B cell (primary cell): ENCODE results near the gene ZSWIM3. TPM values are rescaled to one million over a fixed set of nuclear protein-coding genes. Genes with fewer than 3 reads are reported as not detected.

Source experiments
- ATAC-seq: fragments of 200-7000 bp; cut with Tn5 transposase; one replicate; pipeline ENCODE4 v1.10.0; 2021; ENCODE audit warnings: low read depth, mild to moderate bottlenecking, moderate number of reproducible peaks, moderate library complexity
- CTCF ChIA-PET: fragments of 350-600 bp; sonication (Branson Sonifier 250); formaldehyde crosslinking; loops from one replicate; lab custom pipeline; 2021; ENCODE audit warnings: antibody characterized with exemption, inconsistent platforms; lab: Charles Lee
- POLR2A ChIA-PET: fragments of 350-600 bp; sonication (Branson Sonifier 250); formaldehyde crosslinking; loops from one replicate; lab custom pipeline; 2021; ENCODE audit warnings: antibody characterized with exemption; lab: Charles Lee
- DNase-seq: peaks from one replicate; pipeline ENCODE4 v3.0.0; 2013
- H2AFZ ChIP-seq: 2 replicates; pipeline ENCODE4 v1.6.1; 2012; ENCODE audit warnings: mild to moderate bottlenecking, low read depth, low read length; ENCODE audit not compliant: insufficient read depth, poor library complexity, severe bottlenecking
- H3K27ac ChIP-seq, 2 donors: 1 replicate in 1 of 2; 2 replicates in 1 of 2; pipeline ENCODE4 v1.5.1; 2012 to 2013; ENCODE audit warnings: low read length in 2 of 2, mild to moderate bottlenecking in 2 of 2, moderate library complexity in 1 of 2
- H3K27me3 ChIP-seq, 4 experiments: fragments of 200-600 bp in 1 of 4; sonication (generic) in 1 of 4; replicated peaks in 1 of 4; 1 replicate in 2 of 4; 2 replicates in 2 of 4; pipeline versions ENCODE4 v1.6.1 to v1.7.0; 2013 to 2016; ENCODE audit warnings: low read length in 3 of 4, mild to moderate bottlenecking in 2 of 4, mixed read lengths in 1 of 4, moderate library complexity in 1 of 4; ENCODE audit not compliant: insufficient read depth in 4 of 4, control insufficient read depth in 3 of 4; ENCODE audit errors: control extremely low read depth in 1 of 4
- H3K36me3 ChIP-seq, 2 experiments: replicated peaks in 1 of 2; 1 replicate in 1 of 2; 2 replicates in 1 of 2; pipeline versions ENCODE4 v1.6.1 to v1.7.1; 2013; ENCODE audit warnings: low read length in 1 of 2; ENCODE audit not compliant: insufficient read depth in 2 of 2, control insufficient read depth in 1 of 2; ENCODE audit errors: control extremely low read depth in 1 of 2, extremely low read depth in 1 of 2
- H3K4me1 ChIP-seq, 2 donors: fragments of 200-600 bp in 1 of 2; sonication (generic) in 1 of 2; 1 replicate in 1 of 2; 2 replicates in 1 of 2; pipeline versions ENCODE4 v1.5.1 to v1.6.1; 2013 to 2017; ENCODE audit warnings: low read length in 2 of 2; ENCODE audit not compliant: control insufficient read depth in 2 of 2, insufficient read depth in 2 of 2
- H3K4me2 ChIP-seq: replicated peaks from 2 replicates; pipeline ENCODE3; 2012; ENCODE audit warnings: mild to moderate bottlenecking, low read depth, low read length; ENCODE audit not compliant: poor library complexity, severe bottlenecking
- H3K4me3 ChIP-seq, 5 experiments: fragments of 200-600 bp in 1 of 5; sonication (generic) in 1 of 5; 1 replicate in 3 of 5; 2 replicates in 2 of 5; pipeline versions ENCODE4 v1.5.1 to v1.7.0; 2011 to 2016; ENCODE audit warnings: low read length in 4 of 5, mild to moderate bottlenecking in 4 of 5, low read depth in 2 of 5, control low read depth in 1 of 5, moderate library complexity in 1 of 5; ENCODE audit not compliant: insufficient read depth in 1 of 5; ENCODE audit errors: control extremely low read depth in 1 of 5, extremely low read depth in 1 of 5
- H3K79me2 ChIP-seq: fragments of 200-600 bp; sonication (generic); one replicate; pipeline ENCODE4 v1.6.0; 2016; ENCODE audit warnings: low read length; ENCODE audit not compliant: control insufficient read depth, insufficient read depth
- H3K9ac ChIP-seq: fragments of 200-600 bp; sonication (generic); 2 replicates; pipeline ENCODE4 v1.6.1; 2017; ENCODE audit warnings: mild to moderate bottlenecking, low read length, moderate library complexity
- H3K9me3 ChIP-seq, 3 donors: one replicate each; pipeline versions ENCODE4 v1.6.1 to v1.7.1; 2013; ENCODE audit warnings: low read length in 2 of 3; ENCODE audit not compliant: control insufficient read depth in 2 of 3, insufficient read depth in 1 of 3; ENCODE audit errors: control extremely low read depth in 1 of 3
- H4K20me1 ChIP-seq: 2 replicates; pipeline ENCODE4 v1.6.0; 2012; ENCODE audit warnings: mild to moderate bottlenecking, low read length; ENCODE audit not compliant: insufficient read depth, control insufficient read depth, poor library complexity, severe bottlenecking
- H3K27ac Mint-ChIP-seq: one replicate; pipeline ENCODE4 v1.8.0; 2021; ENCODE audit warnings: mixed read lengths
- H3K27me3 Mint-ChIP-seq: one replicate; pipeline ENCODE4 v1.8.0; 2021; ENCODE audit warnings: mixed read lengths
- H3K4me1 Mint-ChIP-seq: one replicate; pipeline ENCODE4 v1.8.0; 2021; ENCODE audit warnings: mixed read lengths
- H3K4me3 Mint-ChIP-seq: one replicate; pipeline ENCODE4 v1.8.0; 2021; ENCODE audit warnings: mixed read lengths
- H3K9me3 Mint-ChIP-seq: one replicate; pipeline ENCODE4 v1.8.0; 2022; ENCODE audit warnings: mixed read lengths; ENCODE audit not compliant: insufficient read depth
- EZH2 ChIP-seq: IDR thresholded peaks from 2 replicates; pipeline ENCODE4 v1.6.1; 2012; ENCODE audit warnings: borderline replicate concordance, low read depth, mild to moderate bottlenecking, moderate library complexity, low read length; ENCODE audit not compliant: insufficient read depth, poor library complexity, severe bottlenecking
- WGBS: methylation state at CpG from one replicate; pipeline ENCODE4 v1.1.5; 2013; ENCODE audit warnings: missing lambda C conversion rate; ENCODE audit not compliant: insufficient coverage; 5-methylcytosine and 5-hydroxymethylcytosine counted together
- intact Hi-C: fragments of 100-400 bp; cut with micrococcal nuclease; formaldehyde crosslinking; loops from one replicate; pipeline ENCODE4 v1.10.0; 2022
- polyA plus RNA-seq: library from polyadenylated mRNA; depleted of rRNA; stranded (reverse); fragments of >200 nt; gene quantifications from 2 replicates; pipeline ENCODE4 v1.2.3, GENCODE V29; 2012
- total RNA-seq, 2 donors: library from RNA; stranded (reverse); fragments of 120-200 nt in 1 of 2; gene quantifications; 1 replicate in 1 of 2; 2 replicates in 1 of 2; pipeline versions ENCODE4 v1.2.3 to v1.2.4, GENCODE V29; 2013 to 2022
- TF ChIP-seq, protein P1 (sequence below): fragments of 200-600 bp; IDR thresholded peaks from one replicate; pipeline ENCODE4 v1.8.0; 2022; ENCODE audit warnings: antibody characterized with exemption, mild to moderate bottlenecking

The ZSWIM3 gene
- total and polyA plus RNA-seq, 2 donors (not counting 1 experiment from before 2014, with no cell fraction given) = 4.0 to 7.1 TPM

DNA sequence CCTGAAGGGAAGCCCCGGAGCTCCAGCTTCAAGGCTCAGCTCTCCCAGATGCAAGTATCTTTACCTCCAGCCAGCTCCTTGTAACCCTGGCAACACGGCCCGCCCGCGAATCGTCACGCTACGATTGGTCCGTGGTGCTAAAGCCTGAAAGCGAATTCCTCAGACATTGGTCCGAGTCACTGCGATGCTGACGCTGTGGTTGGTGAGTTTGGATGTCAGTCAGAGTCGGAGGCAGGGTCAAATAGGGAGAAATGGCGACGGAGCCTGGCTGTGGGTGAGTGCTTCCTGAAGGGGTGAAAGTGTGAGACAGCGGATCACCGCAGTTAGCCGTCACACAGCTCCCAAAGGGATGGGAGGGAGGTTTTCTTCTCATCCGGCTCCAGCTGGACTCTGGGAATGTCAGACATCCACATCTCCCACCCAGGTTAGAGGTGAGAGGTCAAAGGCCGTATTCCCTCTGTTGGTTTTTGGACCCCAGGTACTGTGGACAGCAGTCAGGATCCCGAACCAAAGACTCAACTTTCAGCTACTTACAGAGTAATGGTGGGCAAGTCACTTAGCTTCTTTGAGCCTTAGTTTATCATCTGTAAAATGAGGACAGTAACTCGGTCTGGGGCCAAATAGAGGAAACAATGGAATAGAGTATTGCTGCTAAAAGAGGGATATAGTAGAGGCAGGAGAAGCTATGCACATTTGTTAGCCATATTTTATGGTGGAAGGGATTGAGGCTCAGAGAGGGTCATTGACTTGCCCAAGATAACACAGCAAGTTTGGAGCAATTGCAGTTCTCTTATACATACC is 23.8 kb downstream of the ZSWIM3 start, which contains the start of gene ZSWIM1:
TSS of gene ZSWIM1 (plus strand) at position 240 of the 801 bp plus-strand sequence. CDS start 1,366 bp downstream, outside the sequence.
- no peaks in the 10 kb centered on the region for H3K9me3 Mint-ChIP-seq
- POLR2A ChIA-PET = interaction anchor here (1.1 to 3.6 kb wide), 3 partner anchors 9 to 53 kb away, joined by 3 to 20 read pairs (median 19); partner anchors contain the start of genes CTSA, NEURL2 and PCIF1
- H3K4me3 ChIP-seq = peak within 1 kb of the TSS; percentile 76 to 96 (median 86)
- ATAC-seq (peak; percentile 99), DNase-seq (peak; percentile 99)
- H3K9me3 ChIP-seq = no peaks in the 10 kb centered on the region
- no peak for TF ChIP-seq EZH2
- TF ChIP-seq, protein P1, sequence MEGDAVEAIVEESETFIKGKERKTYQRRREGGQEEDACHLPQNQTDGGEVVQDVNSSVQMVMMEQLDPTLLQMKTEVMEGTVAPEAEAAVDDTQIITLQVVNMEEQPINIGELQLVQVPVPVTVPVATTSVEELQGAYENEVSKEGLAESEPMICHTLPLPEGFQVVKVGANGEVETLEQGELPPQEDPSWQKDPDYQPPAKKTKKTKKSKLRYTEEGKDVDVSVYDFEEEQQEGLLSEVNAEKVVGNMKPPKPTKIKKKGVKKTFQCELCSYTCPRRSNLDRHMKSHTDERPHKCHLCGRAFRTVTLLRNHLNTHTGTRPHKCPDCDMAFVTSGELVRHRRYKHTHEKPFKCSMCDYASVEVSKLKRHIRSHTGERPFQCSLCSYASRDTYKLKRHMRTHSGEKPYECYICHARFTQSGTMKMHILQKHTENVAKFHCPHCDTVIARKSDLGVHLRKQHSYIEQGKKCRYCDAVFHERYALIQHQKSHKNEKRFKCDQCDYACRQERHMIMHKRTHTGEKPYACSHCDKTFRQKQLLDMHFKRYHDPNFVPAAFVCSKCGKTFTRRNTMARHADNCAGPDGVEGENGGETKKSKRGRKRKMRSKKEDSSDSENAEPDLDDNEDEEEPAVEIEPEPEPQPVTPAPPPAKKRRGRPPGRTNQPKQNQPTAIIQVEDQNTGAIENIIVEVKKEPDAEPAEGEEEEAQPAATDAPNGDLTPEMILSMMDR = no peak
- H3K4me1 ChIP-seq = peaks cover 3 to 19% of the 10 kb centered on the region in 2 donors
- peak within 1 kb of the TSS; percentile 88 for H3K9ac ChIP-seq
- no peaks in the 10 kb centered on the region for H3K27me3 Mint-ChIP-seq
- H3K79me2 ChIP-seq = peaks cover 36% of the 10 kb centered on the region
- H4K20me1 ChIP-seq = no peaks in the 10 kb centered on the region
- H3K27ac ChIP-seq = peak within 1 kb of the TSS; percentile 82 to 89
- peak within 1 kb of the TSS; percentile 90 for H3K27ac Mint-ChIP-seq
- WGBS = 1% methylated on average over 19 of the region's 23 CpGs
- intact Hi-C loops = loop anchor here (1.0 to 2.0 kb wide), 5 partner anchors 10 to 68 kb away; partner anchors contain the start of genes ACOT8, CTSA, NEURL2 and UBE2C
- peak within 1 kb of the TSS; percentile 79 for H3K4me2 ChIP-seq
- H2AFZ ChIP-seq = peak within 1 kb of the TSS; percentile 80
- peaks cover 2 to 47% of the 10 kb centered on the region in 2 experiments for H3K36me3 ChIP-seq
- H3K4me1 Mint-ChIP-seq = peaks cover 33% of the 10 kb centered on the region
- H3K27me3 ChIP-seq = no peaks in the 10 kb centered on the region
- peak within 1 kb of the TSS; percentile 91 for H3K4me3 Mint-ChIP-seq
- CTCF ChIA-PET = interaction anchor here (0.8 to 2.5 kb wide), 7 partner anchors 9 to 89 kb away, joined by 3 to 11 read pairs (median 3); partner anchors contain the start of gene NEURL2
